ENCODE results near the gene ICA1. TPM values are rescaled to one million over a fixed set of nuclear protein-coding genes. Genes with fewer than 3 reads are reported as not detected.

The ICA1 gene
- total RNA-seq, 1 donor from 2014 or later = 48.8 TPM

DNA sequence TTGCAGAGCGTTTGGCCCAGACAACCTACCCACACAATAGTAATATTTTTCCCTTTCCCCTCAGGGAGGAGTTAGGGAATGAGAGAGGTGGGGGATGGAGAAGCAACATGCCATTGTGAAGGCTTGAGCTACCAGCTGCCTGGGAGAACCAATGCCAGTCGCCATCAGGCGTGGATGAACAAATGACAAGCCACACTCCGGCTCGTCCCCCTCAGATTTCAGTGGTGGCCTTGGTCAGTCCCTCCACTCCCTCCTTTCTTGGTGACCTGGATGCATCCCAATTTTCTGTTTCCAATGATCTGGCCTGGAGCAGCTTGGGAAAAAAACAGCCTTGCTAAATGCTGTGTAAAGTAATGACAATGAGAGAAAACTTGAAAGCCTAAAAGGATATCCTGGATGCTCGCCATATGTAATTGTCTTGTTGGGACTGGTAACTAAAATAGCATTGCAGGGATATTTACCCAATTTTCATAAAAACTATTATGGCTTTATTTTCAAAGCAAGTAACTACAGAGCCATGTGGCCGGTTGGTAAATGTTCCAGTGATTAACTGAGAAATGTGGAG lies 110.7 kb downstream of the ICA1 start:
- Mint-ChIP-seq H3K4me1 (ENCODE audit: low read depth) (peaks cover 4% of the 10 kb centered on the region), H3K36me3 (ENCODE audit: insufficient read depth) (peaks cover 7% of the 10 kb centered on the region), H3K27me3 (no peaks in the 10 kb centered on the region)

DNA sequence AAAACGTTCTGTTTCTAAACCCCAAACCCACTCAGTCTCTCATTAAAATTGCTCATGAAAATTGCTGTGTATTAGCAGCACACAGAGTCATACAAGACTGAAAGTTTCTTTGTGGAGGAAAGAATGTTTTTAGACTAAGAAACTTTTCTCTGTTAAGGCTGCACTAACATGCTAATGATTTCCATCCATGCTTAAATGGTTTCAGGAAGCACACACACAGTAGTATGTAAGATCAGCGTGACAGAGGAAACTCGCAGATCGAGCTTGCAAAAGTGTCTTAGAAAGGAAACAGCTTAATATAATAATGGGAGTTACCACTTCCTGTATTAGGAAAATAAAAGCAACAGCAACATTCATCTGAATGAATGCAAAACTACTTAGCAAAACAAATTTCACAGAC lies 112.7 kb downstream of the ICA1 start:
- Mint-ChIP-seq H3K27ac (no peak overlapping the region), H3K4me1 (ENCODE audit: low read depth) (peaks cover 6% of the 10 kb centered on the region)

More for the DNA sequence above, 110.7 kb downstream of the ICA1 start:
- DNase-seq (ENCODE audit: low spot score, unreplicated experiment) = no peak
- TF ChIP-seq, protein P1, sequence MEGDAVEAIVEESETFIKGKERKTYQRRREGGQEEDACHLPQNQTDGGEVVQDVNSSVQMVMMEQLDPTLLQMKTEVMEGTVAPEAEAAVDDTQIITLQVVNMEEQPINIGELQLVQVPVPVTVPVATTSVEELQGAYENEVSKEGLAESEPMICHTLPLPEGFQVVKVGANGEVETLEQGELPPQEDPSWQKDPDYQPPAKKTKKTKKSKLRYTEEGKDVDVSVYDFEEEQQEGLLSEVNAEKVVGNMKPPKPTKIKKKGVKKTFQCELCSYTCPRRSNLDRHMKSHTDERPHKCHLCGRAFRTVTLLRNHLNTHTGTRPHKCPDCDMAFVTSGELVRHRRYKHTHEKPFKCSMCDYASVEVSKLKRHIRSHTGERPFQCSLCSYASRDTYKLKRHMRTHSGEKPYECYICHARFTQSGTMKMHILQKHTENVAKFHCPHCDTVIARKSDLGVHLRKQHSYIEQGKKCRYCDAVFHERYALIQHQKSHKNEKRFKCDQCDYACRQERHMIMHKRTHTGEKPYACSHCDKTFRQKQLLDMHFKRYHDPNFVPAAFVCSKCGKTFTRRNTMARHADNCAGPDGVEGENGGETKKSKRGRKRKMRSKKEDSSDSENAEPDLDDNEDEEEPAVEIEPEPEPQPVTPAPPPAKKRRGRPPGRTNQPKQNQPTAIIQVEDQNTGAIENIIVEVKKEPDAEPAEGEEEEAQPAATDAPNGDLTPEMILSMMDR (IDR thresholded peaks at IDR 0.05; ENCODE audit: unreplicated experiment) = no peak
- Mint-ChIP-seq H3K9me3 (ENCODE audit: low read depth) (peaks cover 6% of the 10 kb centered on the region), H3K27ac (no peak overlapping the region), H3K4me3 (ENCODE audit: low read depth) (no peak overlapping the region)

DNA sequence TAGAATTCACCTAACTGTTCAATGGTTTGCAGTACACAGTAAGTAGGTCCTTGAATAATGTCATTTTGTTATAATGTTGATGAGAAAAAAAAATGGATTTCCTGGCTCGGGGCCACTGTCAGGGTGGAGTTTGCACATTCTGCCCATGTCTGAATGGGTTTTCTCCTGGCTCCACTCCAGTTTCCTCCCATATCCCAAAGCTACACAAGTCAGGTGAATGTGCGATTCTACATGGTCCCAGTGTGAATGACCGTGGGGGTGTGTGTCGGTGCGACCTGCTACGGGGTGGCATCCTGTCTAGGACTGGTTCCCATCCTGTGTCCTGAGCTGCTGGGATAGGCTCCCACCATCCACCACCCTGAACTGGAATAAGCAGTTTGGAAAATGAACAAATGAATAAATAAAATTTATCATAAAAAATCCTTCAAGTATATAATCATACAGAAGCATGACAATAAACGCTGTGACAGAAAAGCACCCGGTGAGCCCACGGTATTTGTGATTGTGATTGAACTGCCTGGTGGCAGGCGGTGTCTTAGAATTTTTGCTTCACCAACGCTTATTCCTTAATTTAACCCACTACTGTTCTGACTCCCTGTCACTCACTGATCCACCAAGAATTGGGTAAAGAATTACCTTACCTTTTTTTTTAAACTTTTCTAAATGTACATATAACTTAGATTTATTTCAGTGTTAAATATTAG lies 114.1 kb downstream of the ICA1 start:
- Mint-ChIP-seq H3K4me3 (ENCODE audit: low read depth) (no peak overlapping the region), H3K9me3 (ENCODE audit: low read depth) (peaks cover 2% of the 10 kb centered on the region), H3K27me3 (no peaks in the 10 kb centered on the region), H3K36me3 (ENCODE audit: insufficient read depth) (peaks cover under 1% of the 10 kb centered on the region), H3K27ac (no peak overlapping the region), H3K4me1 (ENCODE audit: low read depth) (peaks cover 5% of the 10 kb centered on the region)
- TF ChIP-seq, protein P1 (IDR thresholded peaks at IDR 0.05; ENCODE audit: unreplicated experiment) = no peak
- DNase-seq (ENCODE audit: low spot score, unreplicated experiment) = no peak

More for the DNA sequence above, 112.7 kb downstream of the ICA1 start:
- Mint-ChIP-seq H3K27me3 (no peaks in the 10 kb centered on the region), H3K36me3 (ENCODE audit: insufficient read depth) (peaks cover 4% of the 10 kb centered on the region), H3K4me3 (ENCODE audit: low read depth) (no peak overlapping the region), H3K9me3 (ENCODE audit: low read depth) (peaks cover 6% of the 10 kb centered on the region)
- DNase-seq (ENCODE audit: low spot score, unreplicated experiment) = no peak
- TF ChIP-seq, protein P1 (IDR thresholded peaks at IDR 0.05; ENCODE audit: unreplicated experiment) = no peak

DNA sequence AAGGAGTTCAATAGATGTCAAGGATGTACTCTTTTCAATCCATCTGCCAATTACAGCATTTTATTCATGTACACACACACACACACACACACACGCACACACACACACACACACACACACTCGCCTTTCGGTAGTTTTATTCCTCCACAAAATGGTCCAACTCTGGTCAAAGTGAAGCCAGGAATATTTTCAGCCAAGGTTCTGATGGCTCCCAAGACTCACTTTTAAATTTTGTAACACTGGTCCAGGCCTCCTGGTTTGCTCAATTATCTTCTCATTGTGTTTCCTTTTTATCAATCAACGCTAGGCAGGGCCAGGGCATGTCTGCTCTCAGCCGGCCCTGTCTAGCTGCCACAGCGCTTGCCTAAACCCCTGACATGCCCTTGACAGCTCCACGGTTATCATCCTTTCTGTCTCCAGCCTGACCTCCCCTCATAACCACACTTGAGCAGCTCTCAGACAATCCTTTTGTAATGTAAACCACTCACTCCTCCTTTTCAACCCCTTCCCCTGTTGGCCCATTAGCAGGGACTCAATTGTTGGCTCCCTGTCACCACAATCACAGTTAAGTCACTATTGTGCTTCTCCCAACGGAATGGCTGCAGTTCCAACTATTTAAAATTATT lies 115.1 kb downstream of the ICA1 start:
- H3K27me3 Mint-ChIP-seq = no peaks in the 10 kb centered on the region
- DNase-seq (ENCODE audit: low spot score, unreplicated experiment) = no peak
- H3K36me3 Mint-ChIP-seq (ENCODE audit: insufficient read depth) = no peaks in the 10 kb centered on the region
- TF ChIP-seq, protein P1 (IDR thresholded peaks at IDR 0.05; ENCODE audit: unreplicated experiment) = no peak
- H3K27ac Mint-ChIP-seq = no peak overlapping the region
- H3K9me3 Mint-ChIP-seq (ENCODE audit: low read depth) = no peaks in the 10 kb centered on the region
- no peak overlapping the region for H3K4me3 Mint-ChIP-seq (ENCODE audit: low read depth)
- H3K4me1 Mint-ChIP-seq (ENCODE audit: low read depth) = peaks cover 5% of the 10 kb centered on the region

DNA sequence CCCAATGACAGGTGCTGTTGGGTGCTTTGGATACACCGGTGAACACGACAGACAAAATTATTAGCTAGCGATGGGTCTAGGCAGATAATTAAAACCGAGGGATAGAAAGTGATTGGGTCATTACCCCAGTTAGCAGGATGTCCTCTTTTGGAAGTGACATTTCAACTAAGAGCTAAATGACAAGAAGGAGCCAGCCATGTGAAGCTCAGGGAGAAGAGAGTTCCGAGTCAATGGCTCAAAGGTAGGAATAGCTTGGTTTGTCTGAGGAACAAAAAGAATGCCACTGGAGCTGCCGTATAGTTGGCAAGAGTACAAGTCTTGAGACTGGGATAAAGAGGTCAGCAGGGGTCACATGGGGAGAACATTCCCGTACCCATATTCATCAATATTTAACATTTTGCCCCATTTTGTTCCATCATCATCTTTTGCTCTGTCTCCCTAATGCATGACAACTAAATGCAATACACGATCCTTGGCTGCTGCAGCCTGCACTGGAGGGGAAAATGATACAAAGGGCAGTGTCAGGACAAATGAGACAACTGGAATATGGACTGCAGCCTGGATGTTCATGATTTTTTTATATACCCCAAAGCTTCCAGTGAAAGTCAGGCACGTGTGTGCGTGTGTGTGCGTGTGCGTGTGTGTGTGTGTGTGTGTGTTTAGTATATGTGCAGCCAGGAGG lies 115.7 kb downstream of the ICA1 start:
- no peak overlapping the region for H3K4me3 Mint-ChIP-seq (ENCODE audit: low read depth)

More for the DNA sequence above, 115.7 kb downstream of the ICA1 start:
- TF ChIP-seq, protein P1 (IDR thresholded peaks at IDR 0.05; ENCODE audit: unreplicated experiment) = no peak
- Mint-ChIP-seq H3K9me3 (ENCODE audit: low read depth) (no peaks in the 10 kb centered on the region), H3K4me1 (ENCODE audit: low read depth) (peaks cover 5% of the 10 kb centered on the region), H3K27ac (no peak overlapping the region), H3K36me3 (ENCODE audit: insufficient read depth) (no peaks in the 10 kb centered on the region), H3K27me3 (no peaks in the 10 kb centered on the region)
- DNase-seq (ENCODE audit: low spot score, unreplicated experiment) = no peak
